ENCODE results near the gene PGGHG. TPM values are rescaled to one million over a fixed set of nuclear protein-coding genes. Genes with fewer than 3 reads are reported as not detected.
A peak's percentile ranks its signal among the peaks of the same experiment; 100 is the strongest.
"Not testable (repeated sequence)": the region's sequence is repeated elsewhere in the genome, so short reads cannot be mapped to it uniquely, and the experiment has no call there.

Gene PGGHG
- total and polyA plus RNA-seq, 7 donors = 1.6 to 68.0 (median 13.0) TPM

DNA sequence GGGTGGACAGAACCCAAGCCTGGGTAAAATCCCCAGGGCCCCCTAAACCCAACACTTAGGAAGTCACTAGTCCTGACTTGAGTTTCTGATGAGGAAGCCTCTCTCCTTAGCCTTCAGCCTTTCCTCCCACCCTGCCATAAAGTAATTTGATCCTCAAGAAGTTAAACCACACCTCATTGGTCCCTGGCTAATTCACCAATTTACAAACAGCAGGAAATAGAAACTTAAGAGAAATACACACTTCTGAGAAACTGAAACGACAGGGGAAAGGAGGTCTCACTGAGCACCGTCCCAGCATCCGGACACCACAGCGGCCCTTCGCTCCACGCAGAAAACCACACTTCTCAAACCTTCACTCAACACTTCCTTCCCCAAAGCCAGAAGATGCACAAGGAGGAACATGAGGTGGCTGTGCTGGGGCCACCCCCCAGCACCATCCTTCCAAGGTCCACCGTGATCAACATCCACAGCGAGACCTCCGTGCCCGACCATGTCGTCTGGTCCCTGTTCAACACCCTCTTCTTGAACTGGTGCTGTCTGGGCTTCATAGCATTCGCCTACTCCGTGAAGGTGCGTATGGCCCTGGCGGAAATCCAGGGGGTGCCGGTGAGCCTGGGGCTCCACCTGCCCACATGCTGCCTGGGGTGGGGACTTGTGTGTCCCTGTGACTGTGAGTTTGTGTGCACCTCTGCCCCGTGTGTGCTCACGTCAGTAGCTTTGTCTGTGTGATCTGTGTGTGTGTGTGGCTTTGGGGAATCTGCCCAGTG, 25.0 kb downstream of the PGGHG start, which contains the start of gene IFITM1:
Gene IFITM1 (plus strand): TSS at position 254 of the 767 bp plus-strand sequence. CDS start 131 bp downstream, at position 385.
- H3K4me3 ChIP-seq = peak within 1 kb of the TSS; percentile 19 to 52 (median 45)
- intact Hi-C loops (cut with DNase I) = no loop called here
- peak within 1 kb of the TSS; percentile 65 to 82 (median 74) for H3K27ac ChIP-seq
- 3 to 5% methylated on average over 18 of the region's 18 CpGs for WGBS, 2 donors
- no peaks in the 10 kb centered on the region for H3K9me3 ChIP-seq
- TF ChIP-seq POLR2AphosphoS5 (IDR thresholded peaks at IDR 0.05) = peak; percentile 64 to 90 (median 76)
- TF ChIP-seq, protein P1, sequence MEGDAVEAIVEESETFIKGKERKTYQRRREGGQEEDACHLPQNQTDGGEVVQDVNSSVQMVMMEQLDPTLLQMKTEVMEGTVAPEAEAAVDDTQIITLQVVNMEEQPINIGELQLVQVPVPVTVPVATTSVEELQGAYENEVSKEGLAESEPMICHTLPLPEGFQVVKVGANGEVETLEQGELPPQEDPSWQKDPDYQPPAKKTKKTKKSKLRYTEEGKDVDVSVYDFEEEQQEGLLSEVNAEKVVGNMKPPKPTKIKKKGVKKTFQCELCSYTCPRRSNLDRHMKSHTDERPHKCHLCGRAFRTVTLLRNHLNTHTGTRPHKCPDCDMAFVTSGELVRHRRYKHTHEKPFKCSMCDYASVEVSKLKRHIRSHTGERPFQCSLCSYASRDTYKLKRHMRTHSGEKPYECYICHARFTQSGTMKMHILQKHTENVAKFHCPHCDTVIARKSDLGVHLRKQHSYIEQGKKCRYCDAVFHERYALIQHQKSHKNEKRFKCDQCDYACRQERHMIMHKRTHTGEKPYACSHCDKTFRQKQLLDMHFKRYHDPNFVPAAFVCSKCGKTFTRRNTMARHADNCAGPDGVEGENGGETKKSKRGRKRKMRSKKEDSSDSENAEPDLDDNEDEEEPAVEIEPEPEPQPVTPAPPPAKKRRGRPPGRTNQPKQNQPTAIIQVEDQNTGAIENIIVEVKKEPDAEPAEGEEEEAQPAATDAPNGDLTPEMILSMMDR (IDR thresholded peaks at IDR 0.05) = no peak
- no peak for TF ChIP-seq EP300 (IDR thresholded peaks at IDR 0.05)
- TF ChIP-seq POLR2A (IDR thresholded peaks at IDR 0.05) = peak; percentile 46 to 56
- no peaks in the 10 kb centered on the region for H3K36me3 ChIP-seq
- DNase-seq = no peak
- peaks cover 5 to 19% (median 11%) of the 10 kb centered on the region in 3 donors for H3K27me3 ChIP-seq
- H3K4me1 ChIP-seq = peaks cover 0 to 47% (median 31%) of the 10 kb centered on the region in 4 donors

GRCh38 chr11:314554-314875, 25.6 kb downstream of the PGGHG start:
- Histone ChIP-seq H3K27me3 (peaks cover 5 to 19% (median 11%) of the 10 kb centered on the region in 3 donors), H3K4me1 (peaks cover 0 to 42% (median 27%) of the 10 kb centered on the region in 4 donors), H3K27ac (peak overlapping the region; percentile 65 to 82 (median 74)), H3K4me3 (peak overlapping the region; percentile 19 to 52 (median 45))
- DNase-seq; H3K9me3 ChIP-seq; H3K36me3 ChIP-seq; intact Hi-C loops (cut with DNase I): not testable (repeated sequence)
- 4 to 30% methylated on average over 6 of the region's 6 CpGs for WGBS, 2 donors

DNA sequence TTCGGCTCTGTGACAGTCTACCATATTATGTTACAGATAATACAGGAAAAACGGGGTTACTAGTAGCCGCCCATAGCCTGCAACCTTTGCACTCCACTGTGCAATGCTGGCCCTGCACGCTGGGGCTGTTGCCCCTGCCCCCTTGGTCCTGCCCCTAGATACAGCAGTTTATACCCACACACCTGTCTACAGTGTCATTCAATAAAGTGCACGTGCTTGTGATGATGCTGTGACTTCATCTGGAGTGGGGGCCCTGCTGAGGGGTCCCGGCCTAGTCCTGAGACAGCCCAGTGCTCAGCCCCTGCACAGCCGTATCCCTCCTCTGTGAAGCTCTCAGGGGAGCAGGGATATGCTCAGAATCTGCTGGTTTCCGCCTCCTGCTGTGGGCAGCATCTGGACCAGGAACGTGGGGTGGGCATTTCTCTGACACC, 26.1 kb downstream of the PGGHG start:
- 26 to 38% methylated on average over 9 of the region's 9 CpGs for WGBS, 2 donors
- Histone ChIP-seq H3K27me3 (peaks cover 5 to 19% (median 11%) of the 10 kb centered on the region in 3 donors), H3K4me1 (peaks cover 0 to 37% (median 22%) of the 10 kb centered on the region in 4 donors), H3K27ac (peak overlapping the region; percentile 65 to 76 (median 72)), H3K4me3 (peak overlapping the region; percentile 19 to 52 (median 45)), H3K9me3 (no peaks in the 10 kb centered on the region), H3K36me3 (no peaks in the 10 kb centered on the region)
- no peak for DNase-seq
- intact Hi-C loops (cut with DNase I) = no loop called here
- TF ChIP-seq EP300 (IDR thresholded peaks at IDR 0.05) (no peak), POLR2AphosphoS5 (IDR thresholded peaks at IDR 0.05) (no peak), POLR2A (IDR thresholded peaks at IDR 0.05) (no peak)
- TF ChIP-seq, protein P1 (IDR thresholded peaks at IDR 0.05) = no peak

DNA sequence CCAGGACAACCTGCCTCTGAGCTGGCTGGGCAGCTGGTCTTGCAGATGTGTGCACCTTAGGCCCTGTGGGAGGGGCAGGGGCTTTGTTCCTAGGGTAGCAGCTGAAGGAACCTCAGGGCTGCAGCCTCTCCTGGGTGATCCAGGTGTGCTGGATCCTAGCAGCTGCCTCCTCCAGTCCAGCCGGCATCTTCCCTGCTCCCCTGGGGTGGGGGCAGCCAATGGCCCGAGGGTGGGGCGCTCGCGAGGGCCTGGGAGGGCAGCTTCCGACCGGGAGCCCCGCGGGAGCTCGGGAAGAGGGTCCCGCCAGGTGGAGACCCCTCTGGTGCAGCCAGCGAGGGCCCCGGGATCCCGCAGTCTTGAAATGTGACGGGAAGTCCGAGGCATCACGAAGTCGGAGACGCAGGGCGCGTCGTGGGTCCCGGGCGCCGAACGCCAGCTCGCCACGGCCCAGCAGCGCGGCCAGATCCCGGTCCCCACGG, 26.6 kb downstream of the PGGHG start:
- 24 to 38% methylated on average over 32 of the region's 32 CpGs for WGBS, 2 donors
- Histone ChIP-seq H3K4me3 (peak overlapping the region; percentile 19 to 52 (median 45)), H3K27ac (peak overlapping the region; percentile 65 to 76 (median 72)), H3K9me3 (no peaks in the 10 kb centered on the region), H3K27me3 (peaks cover 5 to 19% (median 11%) of the 10 kb centered on the region in 3 donors), H3K4me1 (peaks cover 0 to 37% (median 22%) of the 10 kb centered on the region in 4 donors), H3K36me3 (no peaks in the 10 kb centered on the region)
- TF ChIP-seq POLR2A (IDR thresholded peaks at IDR 0.05) = no peak
- TF ChIP-seq POLR2AphosphoS5 (IDR thresholded peaks at IDR 0.05) = no peak
- TF ChIP-seq EP300 (IDR thresholded peaks at IDR 0.05) = no peak
- TF ChIP-seq, protein P1 (IDR thresholded peaks at IDR 0.05) = no peak
- intact Hi-C loops (cut with DNase I) = no loop called here
- DNase-seq = peak; percentile 67

GRCh38 chr11:316031-316701, 27.2 kb downstream of the PGGHG start:
- Histone ChIP-seq H3K4me1 (peaks cover 0 to 37% (median 25%) of the 10 kb centered on the region in 4 donors), H3K4me3 (peak overlapping the region; percentile 19 to 52 (median 45)), H3K9me3 (no peaks in the 10 kb centered on the region), H3K27ac (peak overlapping the region; percentile 65 to 76 (median 72)), H3K27me3 (peaks cover 5 to 19% (median 11%) of the 10 kb centered on the region in 3 donors), H3K36me3 (no peaks in the 10 kb centered on the region)
- WGBS, 2 donors = 16 to 25% methylated on average over 64 of the region's 64 CpGs
- DNase-seq = peak; percentile 75
- intact Hi-C loops (cut with DNase I) = no loop called here
- TF ChIP-seq POLR2AphosphoS5 (IDR thresholded peaks at IDR 0.05) = peak in 1 of 4 donors; percentile 45
- no peak for TF ChIP-seq EP300 (IDR thresholded peaks at IDR 0.05)

Data from sigmoid colon (tissue), 7 donors.